Activated CD4-positive, CD25-positive, alpha-beta regulatory T cell treated with anti-CD3 and anti-CD28 coated beads, Interleukin-2, amount 50 U/mL, for 72 hours (primary cell): ENCODE data around the gene AGO4.
"Not testable (repeated sequence)": the region's sequence is repeated elsewhere in the genome, so short reads cannot be mapped to it uniquely, and the experiment has no call there.

Source experiments
- DNase-seq: peaks from one replicate; pipeline ENCODE4 v3.0.0; 2021

AGO4 gene

DNA sequence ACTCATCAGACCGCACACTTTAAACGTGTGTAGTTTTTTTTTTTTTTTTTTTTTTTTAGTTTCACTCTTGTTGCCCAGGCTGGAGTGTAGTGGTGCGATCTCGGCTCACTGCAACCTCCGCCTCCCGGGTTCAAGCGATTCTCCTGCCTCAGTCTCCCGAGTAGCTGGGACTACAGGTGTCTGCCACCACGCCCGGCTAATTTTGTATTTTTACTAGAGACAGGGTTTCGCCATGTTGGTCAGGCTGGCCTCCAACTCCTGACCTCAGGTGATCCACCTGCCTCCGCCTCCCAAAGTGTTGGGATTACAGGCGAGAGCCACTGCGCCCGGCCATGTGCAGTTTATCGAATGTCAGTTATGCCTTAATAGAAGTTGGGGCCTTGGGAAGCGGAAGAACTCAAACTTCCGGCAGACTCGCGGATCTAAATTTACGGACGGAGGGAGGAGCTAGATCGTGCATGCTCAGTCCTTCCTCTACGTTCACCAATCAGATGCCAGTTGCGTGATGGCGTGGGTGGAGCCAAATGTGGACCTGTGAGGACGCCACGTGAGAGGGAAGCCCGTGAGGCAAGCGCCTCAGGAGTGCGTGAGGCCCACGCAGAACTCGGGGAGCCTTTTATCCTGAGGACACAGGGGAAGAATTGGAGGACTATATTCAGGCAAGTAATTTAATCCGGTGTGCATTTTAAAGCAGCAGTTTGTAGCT is 61.6 kb downstream of the AGO4 start:
- DNase-seq = not testable (repeated sequence)

DNA sequence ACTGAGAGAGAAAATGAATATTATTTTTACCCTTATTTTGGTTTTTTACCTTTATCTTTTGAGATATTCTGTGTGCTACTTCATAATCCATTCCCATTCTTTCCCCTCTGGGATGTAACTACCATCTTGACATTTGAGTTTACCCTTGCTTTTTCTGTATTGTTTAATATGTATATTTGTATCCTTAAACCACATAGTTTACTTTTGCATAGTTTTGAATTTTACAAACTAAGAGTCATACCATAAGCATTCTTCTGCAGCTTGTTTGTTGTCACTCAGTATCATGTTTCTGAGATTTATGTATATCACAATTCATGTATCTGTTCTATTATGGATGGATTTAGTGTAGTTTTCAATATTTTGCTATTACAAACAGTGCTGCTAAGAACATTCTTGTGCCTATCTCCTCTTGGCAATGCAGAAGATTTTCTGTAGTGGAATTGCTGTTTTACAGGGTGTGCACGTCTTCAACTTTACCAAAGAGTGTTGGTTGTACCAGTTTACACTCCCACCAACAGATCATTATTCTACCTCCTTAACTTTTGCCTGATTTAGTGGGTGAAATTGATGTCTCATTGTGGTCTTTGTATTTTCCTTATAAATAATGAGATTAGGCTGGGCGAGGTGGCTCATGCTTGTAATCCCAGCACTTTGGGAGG is 63.0 kb downstream of the AGO4 start:
- DNase-seq = no peak

DNA sequence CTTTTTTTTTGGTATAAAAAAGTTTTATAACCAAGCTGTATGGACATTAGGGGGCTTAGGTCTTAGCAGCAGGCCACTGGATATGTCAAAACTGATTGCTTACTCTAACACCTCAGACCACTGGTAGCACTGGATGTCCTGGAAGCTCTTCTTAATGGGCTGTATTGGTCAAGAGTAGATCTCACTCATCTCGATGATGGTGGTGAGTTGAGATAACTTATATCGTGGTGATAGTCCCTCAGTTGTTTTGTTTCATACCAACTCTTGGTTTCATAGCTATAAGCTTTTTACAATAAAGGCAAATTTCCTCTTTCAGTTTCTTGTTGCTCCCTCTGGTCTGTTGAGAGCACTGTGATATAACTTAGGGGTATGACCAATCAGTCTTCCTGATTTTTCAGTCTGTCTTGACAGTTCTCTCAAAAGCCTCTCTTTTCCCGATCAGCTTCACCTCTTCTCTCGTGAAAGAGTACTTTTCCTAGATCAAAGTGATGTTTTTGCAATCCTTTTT is 65.5 kb downstream of the AGO4 start:
- no peak for DNase-seq

DNA sequence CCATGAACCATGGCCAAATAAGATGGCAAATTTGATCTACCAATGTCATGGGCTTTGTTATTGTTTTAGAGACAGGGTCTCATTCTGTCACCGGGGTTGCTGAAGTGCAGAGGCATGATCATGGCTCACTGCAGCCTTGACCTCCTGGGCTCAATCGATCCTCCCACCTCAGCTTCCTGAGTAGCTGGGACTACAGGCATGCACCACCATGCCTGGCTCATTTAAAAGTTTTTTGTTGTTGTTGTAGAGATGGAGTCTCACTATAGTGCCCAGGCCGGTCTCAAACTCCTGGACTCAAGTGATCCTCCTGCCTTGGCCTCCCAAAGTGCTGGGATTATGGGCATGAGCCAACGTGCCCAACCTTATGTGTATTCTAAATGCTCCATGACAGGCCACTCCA is 66.3 kb downstream of the AGO4 start:
- not testable (repeated sequence) for DNase-seq

DNA sequence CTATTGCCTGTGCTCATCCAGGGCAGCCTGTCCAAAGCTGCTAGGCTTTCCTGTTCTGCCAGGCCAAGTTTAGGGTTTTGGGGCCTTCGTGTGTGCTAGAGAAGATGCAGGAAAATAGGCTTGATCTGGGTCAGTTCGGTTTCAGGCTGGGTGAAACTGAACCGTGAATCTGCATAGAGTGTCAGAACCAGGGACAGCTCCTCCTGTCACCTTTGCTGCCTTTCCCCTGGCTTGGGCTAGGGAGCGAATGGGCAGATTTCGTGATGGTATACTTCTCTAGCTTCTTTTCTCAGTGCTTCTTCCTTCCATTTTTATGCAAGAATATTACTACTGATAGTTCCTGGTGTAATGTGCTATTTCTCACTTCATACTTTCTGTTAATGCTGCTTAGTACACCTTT is 69.2 kb downstream of the AGO4 start:
- no peak for DNase-seq

DNA sequence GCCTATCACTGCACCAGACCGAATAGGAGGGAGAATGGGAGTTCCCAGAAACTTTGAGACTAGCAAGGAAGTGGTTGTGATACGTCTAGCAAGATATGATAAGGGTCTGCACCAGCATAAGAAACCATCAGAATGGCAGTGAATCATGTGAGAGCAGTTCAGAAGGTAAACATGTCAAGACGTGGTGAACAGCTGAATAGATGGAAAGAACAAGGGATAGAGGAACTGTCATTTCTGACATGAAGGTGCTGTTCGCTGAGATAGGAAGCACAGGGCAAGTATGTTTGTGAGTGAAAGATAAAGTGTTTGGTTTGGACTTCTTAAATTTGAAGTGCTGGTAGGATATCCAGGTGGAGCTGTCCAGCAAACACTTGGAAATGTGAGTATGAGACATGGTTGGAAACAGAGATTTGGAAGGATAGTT is 74.0 kb downstream of the AGO4 start:
- DNase-seq = no peak

DNA sequence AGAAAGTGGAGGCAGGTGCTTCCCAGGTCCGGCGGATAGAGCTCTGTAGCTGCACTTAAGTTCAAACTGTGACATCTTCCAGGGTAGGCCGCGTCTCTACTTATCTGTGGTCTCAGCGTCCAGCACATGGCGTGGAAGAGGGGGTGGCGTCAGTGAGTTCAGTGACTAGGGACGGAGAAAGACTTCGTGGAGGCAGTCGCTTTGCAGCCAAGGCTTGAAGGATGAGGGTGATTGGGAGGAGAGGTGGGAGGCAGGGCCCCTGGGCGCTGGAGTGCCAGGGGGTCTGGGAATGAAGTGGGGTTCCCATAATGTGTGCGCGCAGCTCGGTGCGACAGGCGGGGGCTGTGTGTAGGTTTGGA is 74.7 kb downstream of the AGO4 start:
- DNase-seq = no peak

DNA sequence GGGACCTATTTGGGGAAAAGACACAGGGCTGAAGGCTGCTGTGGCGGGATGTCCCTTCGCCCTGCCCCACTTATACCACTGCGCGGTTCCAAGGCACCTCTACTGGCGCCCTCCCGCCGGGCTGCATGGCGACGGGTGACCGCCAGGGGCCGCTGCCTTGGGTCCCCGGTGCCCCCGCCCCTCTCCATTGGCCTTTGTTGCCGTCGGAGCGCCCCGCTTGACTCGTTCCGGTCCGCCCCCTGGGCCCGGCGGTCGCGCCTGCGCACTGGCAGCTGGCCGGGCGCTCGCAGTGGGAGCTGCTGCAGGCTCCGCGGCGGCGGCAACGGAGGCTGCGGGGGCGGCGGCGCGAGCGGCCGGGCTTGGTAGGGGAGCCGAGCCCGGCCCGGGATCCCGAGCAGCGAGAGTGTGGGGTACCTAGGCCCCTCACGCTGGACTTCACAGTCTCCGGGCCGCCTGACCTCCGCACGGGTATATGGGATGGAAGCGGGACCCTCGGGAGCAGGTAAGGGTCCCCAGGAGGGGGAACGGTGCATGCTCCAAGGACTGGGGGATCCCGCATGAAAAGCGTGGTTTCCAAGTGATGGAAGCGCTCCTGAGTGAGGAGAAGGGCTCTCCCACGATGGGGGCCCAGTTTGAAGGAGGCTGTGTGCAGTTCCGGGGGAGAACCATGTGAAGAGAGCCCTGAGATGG is 75.3 kb downstream of the AGO4 start, which contains the start of gene AGO1:
AGO1 (plus strand) TSS at position 265 of the 690 bp plus-strand sequence; CDS start at position 478, 213 bp downstream.
- peak; percentile 98 for DNase-seq

DNA sequence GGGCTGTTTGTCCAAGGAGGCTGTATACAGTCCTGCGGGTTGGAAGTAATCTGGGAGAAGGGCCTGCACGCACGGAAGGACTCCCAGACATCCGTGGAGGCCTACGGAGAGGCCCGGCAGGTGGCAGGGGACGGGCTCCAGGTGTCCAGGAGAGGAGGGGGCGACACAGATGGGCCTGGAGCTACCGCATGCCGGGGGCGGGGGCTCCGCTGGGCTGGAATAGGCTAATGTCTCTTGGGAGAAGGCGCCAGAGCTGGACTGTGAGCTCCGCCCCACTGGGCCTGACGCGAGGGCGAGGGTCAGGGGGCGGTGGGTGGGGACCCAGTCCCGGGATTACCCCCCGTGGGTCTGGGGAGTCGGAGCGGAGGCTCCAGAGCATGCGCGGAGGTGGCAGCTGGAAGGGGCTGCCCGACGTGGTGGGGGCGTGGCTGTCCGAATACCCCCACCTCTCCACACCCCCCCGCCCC is 75.9 kb downstream of the AGO4 start:
- DNase-seq = peak; percentile 49

DNA sequence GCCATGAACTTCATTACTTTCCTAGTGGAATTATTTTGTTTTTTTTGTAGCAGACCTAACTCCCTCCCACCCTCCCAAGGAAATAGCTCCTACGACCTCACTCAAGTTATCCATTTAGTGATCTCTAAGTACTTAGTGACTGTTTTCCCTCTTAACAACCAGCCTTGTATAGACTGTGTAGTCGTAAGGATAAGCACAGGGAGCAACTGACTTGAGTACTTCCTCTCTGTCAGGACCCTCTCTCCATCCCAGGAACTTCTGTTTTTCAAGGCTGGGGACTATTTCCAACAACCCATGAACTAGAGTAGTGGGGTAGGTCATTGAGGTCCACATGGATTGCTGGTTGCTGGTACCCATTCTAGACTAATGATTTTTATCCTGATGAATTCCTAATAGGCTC is 77.1 kb downstream of the AGO4 start:
- no peak for DNase-seq

DNA sequence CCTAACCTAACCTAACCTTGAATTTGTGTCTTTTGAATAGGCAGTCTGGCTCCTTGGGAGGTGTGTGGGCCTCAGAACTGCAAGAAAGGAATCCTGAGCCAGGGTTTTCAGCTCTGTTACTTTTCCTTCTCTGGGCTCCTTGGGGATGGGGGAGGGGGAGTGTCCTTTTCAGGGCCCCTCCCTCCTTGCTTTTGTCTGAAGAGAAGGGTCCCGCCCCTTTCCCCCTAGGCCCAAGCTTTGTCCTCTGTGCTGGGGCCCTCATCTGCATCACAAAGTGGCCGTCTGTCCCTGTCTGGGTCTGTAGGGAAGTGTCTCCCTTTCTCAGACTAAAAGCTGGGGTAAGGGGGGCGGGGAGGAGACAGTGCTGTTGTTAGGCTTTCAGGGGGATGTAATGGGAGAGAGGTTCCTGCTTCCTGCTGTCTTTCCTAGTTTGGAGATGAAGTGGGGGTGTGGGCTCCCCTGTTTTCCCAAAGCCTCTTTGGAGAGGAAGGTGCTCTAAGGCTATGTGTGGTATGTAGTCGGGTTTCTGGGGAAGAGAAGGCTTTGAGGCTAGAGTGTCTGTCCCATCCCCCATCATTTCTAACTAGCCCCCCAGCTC is 78.2 kb downstream of the AGO4 start:
- DNase-seq = no peak

DNA sequence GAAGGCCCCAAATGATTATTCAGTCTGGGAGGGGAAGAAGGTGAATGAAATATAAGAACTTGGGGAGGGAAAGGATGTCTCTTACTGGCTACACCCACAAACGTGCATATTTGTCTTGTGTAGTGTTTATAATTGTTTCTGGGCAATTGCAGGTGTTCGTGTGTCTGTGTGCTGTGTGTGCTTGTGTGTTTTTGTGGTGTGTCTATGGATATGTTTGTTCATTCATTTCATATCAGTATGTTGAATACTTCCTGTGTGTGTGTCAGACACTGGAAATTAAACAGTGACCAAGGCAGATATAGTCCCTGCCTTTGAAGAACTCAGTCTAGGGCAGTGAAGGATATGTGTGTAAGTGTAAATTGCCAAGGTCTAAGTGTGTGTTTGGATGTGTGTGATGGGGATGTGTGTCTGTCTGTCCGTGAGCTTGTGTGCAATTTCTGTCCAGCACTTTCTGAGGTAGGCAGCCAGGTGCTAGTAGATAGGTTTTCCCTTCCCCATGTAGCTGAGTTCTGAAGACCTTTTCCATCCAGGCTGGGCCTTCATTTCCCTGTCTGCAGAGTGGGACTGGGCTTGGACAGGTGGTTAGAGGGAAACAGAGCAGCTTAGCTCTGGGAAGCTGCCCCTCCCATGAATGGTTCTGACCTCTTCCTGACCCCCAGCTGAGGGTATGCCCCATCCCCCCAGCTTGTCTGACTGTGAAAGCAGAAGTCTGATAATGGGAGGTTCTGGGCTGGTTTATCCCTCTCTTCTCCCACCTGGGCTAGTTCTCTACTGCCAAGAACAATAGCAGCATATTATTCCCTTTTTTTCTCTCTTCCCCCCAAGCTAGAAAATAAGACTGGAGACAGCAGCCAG is 79.0 kb downstream of the AGO4 start:
- DNase-seq = no peak

DNA sequence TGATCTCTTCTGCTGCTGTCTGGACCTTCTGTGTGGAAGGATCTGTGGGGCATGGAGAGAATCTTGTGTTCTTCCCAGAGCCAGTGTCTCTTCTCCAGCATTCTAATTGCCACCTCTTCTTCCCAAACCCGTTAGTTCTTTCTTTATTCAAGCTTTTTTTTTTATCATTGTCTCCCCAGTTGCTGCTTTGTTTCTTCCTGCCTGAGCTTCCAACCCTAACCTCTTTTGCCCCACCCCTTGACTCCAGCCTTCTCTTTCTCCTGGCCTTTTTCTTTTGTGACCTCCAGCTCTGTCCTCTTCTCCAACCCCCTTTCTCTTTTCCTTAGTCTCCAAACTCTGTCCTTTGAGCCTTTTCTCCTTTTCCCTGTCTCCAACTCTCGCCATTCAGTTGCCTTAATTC is 79.7 kb downstream of the AGO4 start:
- no peak for DNase-seq

DNA sequence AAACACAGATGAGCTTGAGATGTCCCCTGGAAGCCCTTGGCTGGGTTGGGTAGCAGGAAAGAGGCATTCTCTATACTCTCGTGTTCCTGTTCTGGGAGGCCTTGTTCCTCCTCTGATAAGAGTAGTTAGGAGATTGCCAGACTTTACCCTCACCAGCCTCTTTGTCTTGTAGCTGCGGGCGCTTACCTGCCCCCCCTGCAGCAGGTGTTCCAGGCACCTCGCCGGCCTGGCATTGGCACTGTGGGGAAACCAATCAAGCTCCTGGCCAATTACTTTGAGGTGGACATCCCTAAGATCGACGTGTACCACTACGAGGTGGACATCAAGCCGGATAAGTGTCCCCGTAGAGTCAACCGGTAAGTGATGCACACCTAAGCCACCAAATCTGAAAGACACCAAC is 80.4 kb downstream of the AGO4 start:
- no peak for DNase-seq

DNA sequence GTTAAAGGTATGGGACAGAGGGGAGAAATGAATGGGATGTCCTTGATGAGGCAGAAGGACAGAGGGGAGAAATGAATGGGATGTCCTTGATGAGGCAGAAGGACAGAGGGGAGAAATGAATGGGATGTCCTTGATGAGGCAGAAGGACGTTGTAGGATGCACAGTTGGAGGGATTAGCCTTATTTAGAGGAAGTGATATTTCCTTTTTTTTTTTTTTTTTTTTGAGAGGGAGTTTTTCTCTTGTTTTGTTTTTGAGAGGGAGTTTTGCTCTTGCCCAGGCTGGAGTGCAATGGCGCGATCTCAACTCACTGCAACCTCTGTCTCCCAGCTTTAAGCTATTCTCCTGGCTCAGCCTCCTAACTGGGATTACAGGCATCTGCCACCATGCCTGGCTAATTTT is 81.2 kb downstream of the AGO4 start:
- not testable (repeated sequence) for DNase-seq

DNA sequence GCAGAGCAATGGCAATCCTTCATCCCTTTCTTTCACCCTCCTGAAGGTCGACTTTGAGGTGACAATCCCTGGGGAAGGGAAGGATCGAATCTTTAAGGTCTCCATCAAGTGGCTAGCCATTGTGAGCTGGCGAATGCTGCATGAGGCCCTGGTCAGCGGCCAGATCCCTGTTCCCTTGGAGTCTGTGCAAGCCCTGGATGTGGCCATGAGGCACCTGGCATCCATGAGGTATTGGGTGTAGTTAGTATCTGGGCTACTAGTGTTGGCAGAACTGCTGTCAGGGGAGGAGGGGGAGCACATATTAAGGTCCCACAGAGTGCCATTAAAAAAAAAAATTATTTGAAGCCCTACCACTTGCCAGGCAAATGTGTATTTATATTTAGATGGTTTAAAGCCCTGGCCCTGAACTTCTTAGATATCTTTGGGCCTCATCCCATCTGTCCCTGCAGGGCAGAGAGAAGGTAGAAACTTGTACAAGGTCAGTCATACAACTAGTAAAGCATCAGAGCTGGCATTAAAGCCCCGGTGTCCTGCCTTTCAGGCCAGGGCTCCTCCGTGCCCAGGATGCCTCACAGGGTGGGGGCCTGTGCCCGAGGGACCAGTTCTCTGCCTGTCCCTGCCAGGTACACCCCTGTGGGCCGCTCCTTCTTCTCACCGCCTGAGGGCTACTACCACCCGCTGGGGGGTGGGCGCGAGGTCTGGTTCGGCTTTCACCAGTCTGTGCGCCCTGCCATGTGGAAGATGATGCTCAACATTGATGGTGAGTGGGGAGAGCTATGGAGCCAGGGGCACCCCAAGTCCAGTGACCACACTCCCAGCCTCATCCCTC is 85.4 kb downstream of the AGO4 start:
- no peak for DNase-seq

DNA sequence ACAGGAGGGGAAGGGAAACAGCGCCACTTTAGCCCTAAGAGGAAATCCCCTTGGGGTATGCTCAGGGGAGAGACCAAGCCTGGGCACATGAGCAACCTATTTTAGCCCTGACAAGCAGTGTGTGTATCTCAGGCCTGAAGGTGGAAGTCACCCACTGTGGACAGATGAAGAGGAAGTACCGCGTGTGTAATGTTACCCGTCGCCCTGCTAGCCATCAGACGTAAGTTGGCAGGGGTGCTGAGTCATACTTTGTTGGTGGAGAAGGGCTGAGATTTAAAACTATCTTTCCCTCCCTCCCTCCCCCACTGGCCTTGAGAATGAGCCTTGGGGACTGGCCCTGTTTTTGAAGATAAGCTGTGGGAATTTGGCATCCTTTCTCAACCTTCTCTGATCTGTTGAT is 86.4 kb downstream of the AGO4 start:
- no peak for DNase-seq

DNA sequence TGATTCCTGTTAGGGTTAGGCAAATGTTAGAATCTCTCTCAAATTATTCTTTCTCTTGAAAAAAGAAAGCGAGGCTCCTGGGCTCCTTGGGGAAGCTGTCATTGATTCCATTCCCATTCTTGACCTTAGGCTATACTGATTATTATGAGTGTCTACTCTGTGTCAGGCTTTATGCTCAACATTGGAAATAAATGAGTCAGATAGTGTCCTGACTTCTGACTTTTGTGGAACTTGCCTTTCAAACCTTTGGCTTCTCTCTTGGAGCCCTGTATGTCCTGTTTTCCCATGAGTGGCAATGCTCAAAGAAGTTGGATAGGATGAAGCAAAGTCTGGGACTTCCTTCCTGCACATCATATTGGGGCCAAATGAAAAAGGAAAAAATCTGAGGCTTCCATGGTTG is 86.8 kb downstream of the AGO4 start:
- DNase-seq = no peak

DNA sequence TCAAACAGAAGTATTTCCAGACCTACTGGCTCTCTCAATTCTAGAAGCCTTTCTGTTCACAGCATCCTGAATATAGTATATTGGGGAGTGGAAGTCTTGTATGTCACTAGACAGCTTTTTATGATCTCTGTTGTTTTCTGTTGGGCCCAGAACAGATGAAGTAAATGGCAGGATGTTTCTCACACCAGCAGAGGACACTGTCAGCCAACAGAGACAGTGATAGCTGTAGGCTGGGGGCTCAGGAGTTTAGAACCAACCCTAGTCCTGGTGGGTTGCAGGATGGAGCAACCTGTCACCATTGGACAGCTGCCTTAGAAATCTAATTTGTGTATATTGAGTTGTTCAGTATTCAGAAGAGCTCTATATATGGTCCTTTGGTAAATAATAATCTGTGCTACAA is 92.1 kb downstream of the AGO4 start:
- DNase-seq = no peak

DNA sequence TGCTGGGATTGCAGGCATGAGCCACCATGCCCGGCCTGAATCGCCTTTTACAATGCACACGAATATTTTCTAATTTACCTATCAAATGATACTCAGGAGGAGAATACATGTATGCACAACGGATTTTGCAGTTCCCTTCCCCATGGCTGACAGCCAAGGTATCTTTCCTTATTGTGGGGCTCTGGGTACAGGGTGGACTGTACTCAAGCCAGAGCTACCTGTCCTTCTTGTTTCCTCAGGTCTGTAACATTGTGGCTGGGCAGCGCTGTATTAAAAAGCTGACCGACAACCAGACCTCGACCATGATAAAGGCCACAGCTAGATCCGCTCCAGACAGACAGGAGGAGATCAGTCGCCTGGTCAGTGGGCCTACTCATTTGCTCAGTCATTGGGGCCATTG is 93.4 kb downstream of the AGO4 start:
- DNase-seq = no peak

DNA sequence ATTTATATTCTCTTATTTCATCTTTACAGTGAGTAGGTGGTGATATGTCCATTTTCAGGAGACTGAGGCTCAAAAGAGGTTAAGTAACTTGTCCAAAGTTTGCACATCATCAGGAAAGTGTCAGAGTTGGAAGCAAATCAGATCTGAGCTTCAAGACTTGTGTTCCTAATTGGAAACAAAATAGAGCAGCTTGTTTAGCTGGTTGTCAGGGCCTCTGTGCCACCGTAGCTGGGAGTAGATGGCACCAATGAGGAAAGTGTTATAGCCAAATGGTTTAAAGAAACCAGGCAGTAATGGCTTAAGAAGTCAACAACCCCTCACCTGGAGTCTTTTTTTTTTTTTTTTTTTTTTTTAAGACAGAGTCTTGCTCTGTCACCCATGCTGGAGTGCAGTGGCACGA is 94.9 kb downstream of the AGO4 start:
- no peak for DNase-seq
